COLO668 (cell line): ENCODE measurements around the gene CCDC57.
A peak's percentile ranks its signal among the peaks of the same experiment; 100 is the strongest.
"Not testable (repeated sequence)": the region's sequence is repeated elsewhere in the genome, so short reads cannot be mapped to it uniquely, and the experiment has no call there.

Source experiments
- DNase-seq: peaks from one replicate; lab custom pipeline; 2025; ENCODE audit not compliant: unreplicated experiment; lab: John Stamatoyannopoulos, UW

Gene CCDC57

DNA sequence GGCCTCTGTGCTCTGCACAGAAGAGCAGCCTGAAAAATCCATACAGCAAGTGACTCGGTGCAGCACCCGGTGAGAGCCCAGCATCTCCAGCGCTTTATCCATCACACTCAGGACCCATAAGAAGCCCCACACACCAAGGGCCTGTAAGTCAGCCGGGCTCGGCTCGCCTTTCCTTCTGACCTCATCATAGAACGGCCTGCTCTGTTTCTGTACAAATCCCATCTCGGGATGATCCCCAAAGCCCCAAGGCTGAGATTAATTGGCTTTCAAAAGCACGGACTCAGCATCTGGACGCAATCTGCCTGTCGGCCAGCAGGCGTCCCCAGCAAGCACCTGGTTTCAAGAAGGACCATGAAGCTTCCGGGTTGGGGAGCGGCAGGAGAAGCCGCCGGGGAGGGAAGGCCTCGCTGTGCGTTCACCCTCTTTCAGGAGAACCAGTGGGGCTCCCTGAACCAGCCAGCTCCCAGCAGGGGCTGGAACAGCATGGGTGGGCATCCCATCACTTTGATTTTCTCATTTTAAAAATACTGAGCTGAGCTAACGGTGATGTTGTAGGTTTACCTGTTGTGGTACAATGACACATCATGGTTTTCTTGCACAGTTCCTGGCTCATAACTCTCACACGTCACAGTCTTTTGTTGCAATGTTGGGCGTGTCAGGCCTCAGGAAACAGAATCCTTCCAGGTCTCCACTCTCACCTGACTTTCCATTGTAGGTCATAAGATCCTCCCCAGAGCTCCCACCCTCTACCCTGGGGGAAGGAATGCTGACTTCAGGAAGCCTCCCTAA, 6.7 kb downstream of the CCDC57 start:
- DNase-seq, result peak; percentile 81

DNA sequence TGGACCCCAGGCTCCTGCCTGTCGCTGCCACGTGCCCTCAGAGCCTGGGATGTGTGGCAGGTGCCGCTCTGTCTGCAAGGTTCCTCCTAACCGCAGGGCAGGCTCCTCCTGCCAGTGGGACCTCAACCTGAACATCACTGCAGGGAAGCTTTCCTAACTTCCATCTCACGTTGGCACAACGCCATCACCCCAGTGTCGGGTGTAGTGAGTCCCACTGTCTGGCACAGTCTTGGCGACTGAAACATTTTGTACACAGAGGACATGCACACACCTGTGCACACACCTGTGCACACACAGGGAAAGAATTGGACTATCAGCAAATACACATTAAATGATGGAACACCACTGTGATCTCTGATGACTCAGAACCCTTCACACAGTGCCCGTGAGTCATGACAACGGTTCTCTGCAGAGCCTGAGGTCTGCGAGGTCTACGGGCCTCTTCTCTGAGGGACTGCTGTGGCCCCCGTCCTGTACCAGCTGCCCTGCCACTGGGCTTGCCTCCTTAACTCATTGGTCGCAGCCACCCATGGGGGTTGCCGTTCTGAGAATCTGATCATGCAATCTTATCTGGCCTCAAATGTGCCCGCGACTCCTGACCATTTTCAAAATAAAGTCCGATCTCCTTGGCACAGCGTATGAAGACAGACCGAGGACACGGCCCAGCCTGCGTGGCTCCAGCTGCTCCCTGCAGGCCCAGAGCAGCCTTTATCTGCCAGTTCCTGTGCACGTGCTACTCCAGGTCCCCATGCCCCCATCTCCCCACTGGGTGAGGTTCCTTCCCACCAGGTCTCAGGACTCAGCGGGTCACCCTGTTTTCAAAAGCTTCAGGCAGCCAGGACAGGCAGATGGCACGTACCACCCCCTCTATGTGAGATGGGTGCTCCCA, 7.6 kb downstream of the CCDC57 start:
- peak; percentile 78 for DNase-seq

DNA sequence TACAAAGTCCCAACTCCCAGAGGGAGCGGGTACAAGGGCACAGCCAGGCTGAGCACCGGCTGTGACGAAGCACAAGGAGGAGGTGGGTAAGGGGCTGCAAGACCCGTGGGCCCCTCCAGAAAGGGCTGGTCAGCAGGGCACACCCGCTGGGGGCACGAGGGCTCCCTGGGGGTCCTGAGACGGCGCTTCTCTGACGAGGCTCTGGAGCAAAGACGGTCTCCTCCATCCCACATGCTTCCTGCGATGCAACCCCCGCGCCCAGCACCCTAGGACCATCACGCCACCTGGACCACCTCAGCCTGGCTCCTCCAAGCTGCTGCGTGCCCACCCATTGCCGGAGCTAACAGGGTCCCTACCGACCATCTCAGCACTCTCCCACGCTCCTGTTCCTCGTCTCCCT, 8.7 kb downstream of the CCDC57 start:
- no peak for DNase-seq

DNA sequence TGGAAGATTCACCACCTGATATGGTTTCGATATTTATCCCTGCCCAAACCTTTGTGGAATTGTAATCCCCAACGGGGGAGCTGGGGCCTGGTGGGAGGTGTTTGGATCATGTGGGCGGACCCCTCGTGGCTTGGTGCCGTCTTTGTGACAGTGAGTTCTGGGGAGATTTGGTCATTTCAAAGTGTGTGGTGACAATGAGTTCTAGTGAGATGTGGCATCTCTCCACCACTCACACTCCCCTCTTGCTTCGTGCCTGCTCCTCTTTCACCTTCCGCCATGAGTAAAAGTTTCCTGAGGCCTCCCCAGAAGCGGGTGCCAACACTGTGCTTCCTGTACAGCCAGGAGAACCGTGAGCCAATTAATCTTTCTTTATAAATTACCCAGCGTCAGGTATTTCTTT, 9.7 kb downstream of the CCDC57 start:
- no peak for DNase-seq

DNA sequence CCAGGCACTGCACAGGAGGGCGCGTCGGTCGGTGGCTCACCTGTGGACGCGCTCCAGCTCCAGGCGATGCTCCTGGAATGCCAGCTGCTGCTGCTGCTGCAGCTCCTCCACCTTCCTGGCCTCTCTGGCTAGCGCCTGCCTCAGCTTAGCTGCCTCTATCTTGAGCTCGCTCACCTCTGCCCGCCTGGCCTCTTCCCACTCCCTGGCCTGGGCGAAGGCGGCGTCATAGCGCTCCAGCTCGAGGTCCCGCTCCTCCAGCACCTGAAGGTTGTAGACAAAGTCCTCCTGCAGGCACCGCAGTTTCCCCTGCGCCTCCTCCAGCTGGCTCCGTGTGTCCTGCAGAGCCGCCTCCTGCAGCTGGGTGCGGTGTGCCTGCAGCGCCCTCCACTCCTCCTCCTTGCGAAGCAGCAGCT, 11.1 kb downstream of the CCDC57 start:
- DNase-seq, result peak; percentile 7

DNA sequence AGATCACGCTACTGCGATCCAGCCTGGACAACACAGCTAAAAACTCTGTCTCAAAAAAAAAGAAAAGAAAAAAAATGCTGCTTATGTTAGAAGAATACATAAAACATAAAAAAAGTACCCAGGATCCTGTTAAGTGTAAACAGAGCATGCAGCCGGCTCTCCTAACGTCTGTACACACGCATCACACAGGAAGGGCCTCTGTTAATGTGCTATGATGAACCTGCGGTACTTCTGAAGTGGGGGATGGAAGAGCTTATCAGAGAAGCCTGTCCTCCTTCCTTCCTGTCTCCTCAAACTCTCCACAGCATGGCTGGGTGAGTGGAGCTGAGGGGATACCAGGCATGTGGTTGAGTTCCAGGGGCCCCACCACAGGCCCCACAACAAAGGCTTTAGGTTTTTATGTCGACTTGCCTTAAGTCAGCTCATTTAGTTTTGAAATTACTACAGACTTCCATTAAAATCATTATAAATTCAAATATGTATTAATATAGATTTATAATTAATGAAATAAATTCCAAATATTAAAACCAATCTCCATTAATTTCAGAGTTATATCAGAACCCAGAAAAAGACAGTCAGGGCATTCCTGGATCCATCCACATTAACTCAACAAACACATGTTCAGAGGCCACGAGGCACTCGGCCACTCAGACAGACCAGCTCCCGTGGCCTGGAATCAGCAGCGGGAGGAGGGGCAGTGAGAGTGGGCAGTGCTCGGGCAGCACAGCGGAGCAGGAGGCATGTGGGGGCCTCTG, 11.7 kb downstream of the CCDC57 start:
- no peak for DNase-seq

DNA sequence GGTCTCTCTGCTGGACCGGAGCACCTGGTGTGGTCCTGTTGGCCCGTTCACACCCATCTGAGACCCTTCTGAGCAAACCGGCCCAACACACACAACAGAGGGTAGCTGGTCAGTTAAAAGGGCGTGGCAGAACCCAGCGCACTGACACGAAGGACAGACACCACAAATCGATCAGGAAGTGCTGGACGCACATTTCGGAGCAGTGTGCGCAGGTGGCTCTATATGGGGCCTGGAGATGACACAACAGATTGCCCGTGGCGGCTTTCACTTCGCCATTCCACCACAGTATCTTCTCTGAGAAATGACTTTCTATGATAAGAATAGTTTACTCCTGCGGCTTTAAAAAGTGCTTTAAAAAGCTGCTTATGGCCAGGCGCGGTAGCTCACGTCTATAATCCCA, 12.5 kb downstream of the CCDC57 start:
- DNase-seq, result no peak

DNA sequence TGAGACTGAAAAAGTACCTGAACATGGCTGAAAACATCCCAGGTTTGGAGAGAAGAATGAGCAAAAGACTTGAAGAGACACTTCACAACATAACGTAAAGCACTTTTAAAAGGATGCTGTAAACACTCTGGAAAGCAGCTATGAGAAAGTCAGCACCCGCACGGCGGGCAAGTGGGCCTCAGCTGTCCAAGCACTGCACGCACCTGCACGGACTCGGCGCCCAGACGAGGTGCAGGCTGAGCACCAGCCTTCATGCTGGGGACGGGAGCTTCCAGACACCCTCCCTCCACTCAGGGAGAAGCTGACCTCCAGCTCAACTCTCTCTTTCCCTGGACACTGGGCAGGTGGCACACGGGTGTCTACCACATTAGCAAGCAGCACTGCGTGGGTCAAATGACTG, 13.1 kb downstream of the CCDC57 start:
- DNase-seq, result no peak

DNA sequence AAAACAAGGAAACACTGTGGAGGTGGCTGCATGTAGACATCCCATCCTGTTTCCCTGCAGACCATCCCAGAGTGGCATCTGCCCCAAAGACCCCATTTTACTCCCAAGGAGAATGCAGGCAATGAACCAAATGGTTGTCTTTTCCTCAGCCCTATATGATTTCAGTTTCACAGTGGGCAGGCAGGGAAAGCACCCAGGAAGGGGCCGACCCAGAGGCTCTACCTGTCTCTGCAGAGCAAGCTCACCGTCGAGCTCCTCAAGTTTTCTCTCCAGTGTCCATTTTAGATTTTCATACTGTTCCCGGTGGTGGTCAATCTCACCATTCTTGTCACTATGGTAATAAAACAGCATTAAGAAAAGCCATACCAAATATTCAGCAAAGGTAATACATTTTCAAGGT, 14.6 kb downstream of the CCDC57 start:
- DNase-seq, result no peak

DNA sequence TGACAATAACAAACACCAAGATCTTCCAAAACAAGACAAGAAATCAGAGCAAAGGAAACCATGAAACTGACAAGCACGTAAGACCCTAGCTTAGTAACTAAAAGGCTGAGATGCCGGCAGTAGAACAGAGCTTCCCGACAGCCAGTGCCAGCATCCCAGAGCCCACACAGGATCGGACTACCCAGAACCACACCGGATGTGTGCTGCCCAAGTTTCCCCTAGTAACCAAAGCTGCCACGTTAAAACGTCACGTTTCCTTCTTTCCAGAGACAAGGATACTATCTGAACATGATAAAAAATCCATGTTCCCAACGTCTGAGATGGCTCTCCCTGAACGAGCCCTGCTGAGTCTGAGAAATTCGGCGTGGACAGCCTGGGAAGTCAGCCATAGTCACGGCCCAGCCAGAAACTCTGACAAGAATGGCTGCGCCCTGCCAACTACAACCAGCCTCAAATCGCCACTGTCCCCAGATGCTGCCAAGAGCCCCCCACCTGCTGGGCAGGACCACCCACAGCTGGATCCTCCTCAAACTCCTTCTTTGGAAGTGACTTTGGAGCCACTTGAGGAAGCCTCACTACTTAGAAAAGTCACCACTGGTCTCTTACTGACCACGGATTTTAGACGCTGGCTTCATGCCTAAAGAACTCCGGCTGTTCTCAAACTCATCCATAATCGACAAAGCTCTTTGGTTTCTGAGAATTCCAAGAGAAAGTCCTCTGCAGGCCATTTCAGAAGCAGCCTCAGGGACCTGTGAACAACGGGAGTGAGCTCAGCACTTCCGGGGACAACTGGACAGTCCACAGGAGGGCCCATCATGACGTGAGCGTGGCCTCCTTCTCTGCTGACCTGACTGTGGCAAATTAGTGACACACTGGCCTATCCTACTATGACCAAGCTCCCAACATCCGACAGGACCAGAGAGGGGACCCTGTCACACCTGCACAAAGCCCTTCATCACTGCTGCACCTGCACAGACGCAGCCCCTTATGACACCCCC, 16.7 kb downstream of the CCDC57 start:
- no peak for DNase-seq

DNA sequence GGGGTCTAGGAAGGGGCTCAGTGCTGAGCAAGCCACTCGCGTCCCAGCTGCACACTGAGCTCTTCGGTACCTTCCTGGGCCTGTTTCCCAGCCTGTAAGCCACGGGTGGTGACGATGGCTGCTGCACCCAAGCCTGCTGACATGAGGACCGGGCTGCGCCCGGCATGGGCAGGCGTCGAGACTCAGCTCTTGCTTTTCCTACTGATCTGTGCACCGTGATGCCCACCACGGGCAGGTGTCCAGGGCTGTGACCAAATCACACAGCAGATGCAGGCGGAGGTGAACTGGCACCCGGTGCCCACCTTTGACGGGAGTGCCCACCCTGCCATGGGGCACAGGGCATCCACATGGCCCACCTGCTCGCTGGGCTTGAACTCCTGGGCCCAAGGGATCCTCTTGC, 17.9 kb downstream of the CCDC57 start:
- no peak for DNase-seq

DNA sequence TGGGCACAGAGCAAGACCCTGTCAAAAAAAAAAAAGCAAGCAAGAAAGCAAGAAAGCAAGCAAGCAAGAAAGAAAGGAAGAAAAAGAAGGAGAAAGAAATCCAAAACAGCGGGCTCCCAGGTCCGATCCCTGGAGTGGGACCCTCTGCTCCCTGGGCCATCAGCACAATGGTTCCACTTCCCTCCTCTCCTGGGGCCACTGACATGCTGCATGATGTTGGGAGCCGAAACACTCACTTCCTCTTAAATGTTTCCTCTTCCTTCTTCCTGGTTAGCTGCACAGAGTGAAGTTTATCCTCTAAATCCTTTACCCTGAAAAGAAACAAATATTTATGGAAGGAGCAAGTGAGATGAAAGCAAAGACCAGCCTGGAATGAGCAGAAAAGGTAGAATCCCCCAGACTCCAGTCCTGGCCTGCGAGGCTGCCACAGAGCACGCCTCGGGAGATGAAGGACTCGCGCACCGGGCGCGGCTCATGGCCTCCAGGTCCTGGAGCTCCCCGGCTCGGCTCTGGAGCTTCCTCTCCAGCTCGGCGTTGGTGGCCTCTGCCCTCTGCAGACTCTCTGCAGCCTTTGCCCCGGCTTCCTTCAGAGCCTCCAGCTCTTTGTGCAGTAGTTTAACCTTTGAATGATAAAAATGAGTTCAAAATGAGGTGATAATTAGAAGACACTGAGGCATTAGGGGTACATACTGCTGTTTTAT, 19.0 kb downstream of the CCDC57 start:
- DNase-seq, result no peak

DNA sequence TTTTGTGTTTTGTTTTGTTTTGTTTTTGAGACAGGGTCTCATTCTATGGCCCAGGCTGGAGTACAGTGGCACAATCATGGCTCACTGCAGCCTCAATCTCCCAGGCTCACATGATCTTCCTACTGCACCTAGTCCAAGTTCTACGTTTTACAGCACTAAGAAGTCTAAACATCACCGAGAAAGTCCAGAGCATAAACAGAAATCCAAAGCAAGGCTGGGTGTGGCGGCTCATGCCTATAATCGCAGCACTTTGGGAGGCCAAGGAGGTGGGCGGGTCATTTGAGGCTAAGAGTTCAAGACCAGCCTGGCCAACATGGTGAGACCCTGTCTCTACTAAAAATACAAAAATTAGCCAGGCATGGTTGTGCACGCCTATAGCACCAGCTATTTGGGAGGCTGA, 19.6 kb downstream of the CCDC57 start:
- not testable (repeated sequence) for DNase-seq

DNA sequence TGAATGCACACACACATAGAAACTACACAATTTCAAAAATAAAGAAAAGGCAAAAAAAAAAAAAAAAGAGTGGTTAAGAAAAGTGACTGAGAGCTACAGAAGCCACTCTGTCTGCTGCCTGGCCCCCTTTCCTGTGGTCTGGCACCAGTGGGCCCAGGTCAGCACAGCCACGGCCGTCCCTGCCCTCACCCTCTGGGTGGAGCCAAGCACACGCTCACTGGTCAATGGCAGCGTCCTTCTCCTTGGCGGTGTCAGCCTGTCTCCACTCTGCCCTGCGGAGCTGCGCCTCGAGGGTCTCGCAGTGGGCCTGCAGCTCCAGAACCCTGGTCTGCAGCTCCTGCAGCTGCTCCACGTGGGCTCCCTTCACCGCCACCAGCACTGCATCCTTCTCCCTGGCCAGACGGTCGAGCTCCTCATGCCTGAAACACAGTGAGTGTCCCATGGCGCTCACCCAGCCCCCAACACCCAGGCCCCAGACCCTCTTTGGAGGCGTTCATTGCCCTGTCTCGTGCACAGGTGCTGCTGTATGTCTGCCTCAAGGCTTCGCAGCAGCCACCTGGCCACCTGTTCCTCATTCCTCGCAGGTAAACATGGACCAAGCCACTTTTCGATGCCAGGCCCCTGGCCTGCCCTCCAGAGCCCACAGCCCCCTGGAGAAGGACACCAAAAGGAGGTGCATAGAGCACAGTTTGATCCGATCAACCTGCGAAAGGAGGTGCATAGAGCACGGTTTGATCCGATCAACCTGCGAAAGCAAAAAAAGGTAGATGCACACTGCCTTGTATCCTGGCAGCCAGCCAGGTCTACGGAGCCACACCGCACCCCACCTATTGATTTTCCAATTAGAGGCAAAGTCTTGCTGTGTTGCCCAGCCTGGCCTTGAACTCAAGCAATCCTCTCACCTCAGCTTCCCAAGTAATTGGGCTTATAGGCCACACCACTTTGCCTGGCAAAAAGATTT, 24.4 kb downstream of the CCDC57 start:
- DNase-seq, result peak; percentile 67

DNA sequence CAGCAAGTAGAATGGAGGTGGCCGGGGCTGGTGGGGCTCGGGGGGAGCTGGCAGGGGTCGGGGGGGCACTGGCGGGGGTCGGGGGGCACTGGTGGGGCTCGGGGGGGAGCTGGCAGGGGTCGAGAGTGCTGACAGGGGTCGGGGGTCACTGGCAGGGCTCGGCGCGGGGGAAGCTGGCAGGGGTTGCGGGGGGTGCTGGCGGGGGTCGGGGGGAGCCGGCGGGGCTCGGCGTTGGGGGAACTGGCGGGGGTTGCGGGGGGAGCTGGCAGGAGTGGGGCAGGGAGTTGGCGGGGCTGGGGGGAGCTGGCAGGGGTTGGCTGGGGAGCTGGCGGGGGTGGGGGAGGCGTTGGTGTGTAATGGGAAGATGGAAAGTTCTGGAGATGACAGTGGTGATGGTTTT, 25.1 kb downstream of the CCDC57 start:
- no peak for DNase-seq

DNA sequence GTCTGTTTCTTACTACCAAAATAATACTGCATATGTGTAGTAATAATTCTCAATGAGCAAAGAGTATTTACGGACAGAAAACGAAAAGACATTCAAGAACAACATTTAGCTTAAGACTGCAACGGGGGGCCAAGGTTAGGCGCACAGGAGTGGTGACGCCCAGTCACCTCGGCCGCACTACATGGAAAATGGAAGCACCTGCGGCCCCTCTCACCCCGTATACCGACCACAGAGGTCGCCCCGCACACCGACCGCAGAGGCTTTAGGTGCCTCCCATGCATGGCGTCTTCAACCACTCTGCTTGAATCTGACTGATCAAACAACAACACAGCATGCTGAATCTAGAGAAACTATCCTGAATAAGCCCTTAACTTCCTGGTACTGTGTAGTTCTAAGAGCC, 26.4 kb downstream of the CCDC57 start:
- DNase-seq, result no peak

DNA sequence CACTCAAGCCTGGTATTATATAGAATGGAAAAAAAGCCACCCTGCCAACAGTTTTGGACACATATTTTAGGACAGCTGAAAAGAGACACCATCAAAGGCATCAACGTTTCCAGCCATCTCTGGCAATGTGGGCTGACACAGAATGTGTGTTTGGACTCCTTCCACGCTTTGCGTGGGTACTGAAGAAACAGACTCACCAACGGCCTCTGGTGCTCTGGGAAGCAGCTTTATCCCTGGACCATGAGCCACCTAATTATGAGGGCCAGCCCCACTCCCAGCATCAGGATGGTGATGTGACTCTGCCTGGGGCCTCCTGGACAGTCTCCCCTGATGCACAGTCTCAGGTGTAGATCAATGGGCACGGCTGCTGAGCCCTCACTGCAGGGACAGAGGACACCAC, 27.9 kb downstream of the CCDC57 start:
- no peak for DNase-seq

DNA sequence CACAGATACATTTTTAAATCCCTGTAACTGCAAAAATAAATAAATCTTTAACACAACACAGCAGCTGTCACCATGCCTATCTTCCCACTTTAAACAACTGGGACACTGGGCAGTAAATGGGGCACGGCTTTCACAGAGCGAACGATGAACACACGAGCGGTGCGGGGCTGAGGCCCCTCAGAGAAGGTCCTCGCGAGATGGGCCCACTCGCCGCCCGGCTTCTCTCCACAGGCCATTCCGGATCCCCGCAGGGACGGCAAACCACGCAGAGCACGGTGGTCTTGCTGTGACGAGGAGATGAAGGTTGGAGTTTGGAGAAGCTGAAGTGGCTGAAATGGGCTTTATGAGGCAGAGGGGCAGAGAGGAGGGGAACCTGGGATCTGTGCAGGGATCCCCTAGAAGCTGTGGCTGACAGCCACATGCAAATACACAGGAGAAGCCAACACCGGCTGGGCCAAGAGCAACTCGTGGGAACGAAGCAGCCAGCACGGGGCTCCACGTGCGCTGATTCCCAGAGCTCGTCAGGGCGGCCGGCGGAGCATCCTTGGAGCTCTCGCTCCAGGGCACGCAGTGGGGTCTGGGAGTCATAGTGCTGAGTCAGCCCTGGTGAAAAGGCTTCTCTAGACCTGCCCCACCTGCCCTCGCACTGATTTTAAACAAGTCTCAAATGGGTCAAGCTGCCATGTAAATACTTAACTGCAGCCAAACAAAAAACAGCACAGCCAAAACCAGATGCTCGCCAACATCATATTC, 31.7 kb downstream of the CCDC57 start:
- no peak for DNase-seq
